GM19468 (cell line): Measurements from ENCODE around the gene MRC2.
"Not testable (repeated sequence)": the region's sequence is repeated elsewhere in the genome, so short reads cannot be mapped to it uniquely, and the experiment has no call there.

Experiments used
- ATAC-seq: cut with Tn5 transposase; IDR thresholded peaks from one replicate; pipeline ENCODE4 v1.9.1; 2021; ENCODE audit warnings: mild to moderate bottlenecking, moderate library complexity, moderate number of reproducible peaks; ENCODE audit not compliant: unreplicated experiment; ENCODE audit errors: extremely low read depth

MRC2 gene

DNA sequence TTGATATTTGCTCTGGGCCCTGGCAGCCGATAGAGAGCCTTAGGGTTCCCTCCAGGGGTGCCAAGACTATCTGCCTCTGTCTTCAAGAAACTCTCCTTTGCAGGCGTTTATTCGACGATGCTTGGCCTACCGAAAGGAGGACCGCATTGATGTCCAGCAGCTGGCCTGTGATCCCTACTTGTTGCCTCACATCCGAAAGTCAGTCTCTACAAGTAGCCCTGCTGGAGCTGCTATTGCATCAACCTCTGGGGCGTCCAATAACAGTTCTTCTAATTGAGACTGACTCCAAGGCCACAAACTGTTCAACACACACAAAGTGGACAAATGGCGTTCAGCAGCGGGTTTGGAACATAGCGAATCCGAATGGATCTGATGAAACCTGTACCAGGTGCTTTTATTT is 15.2 kb upstream of the MRC2 start:
- not testable (repeated sequence) for ATAC-seq

DNA sequence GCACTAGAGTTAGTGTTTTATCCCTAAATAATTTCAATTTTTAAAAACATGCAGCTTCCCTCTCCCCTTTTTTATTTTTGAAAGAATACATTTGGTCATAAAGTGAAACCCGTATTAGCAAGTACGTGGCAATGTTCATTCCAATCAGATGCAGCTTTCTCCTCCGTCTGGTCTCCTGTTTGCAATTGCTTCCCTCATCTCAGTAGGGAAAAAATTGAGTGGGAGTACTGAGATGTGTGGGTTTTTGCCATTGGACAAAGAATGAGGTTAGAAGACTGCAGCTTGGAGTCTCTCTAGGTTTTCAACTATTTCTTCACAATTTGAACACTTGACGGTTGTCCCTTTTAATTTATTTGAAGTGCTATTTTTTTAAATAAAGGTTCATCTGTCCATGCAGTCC is 14.4 kb upstream of the MRC2 start:
- not testable (repeated sequence) for ATAC-seq

DNA sequence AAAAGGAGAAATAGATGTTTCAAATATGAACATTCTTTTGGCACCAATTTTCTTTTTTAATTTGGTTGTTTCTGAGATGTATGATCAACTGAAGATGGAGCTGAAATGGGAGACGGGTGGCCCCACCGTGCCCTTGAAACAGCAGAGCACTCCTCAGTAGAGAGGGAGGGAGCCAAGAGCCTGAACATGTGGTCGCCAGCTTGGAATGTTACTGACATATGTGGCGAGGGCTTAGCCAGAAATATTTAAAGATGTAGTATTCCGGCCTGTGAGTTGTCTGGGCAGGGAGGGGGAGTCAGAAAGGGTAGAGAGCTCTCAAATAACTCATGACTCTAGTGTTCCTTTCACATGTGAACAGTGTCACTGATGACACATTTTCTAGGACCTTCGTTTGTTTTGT is 13.3 kb upstream of the MRC2 start:
- no peak for ATAC-seq

DNA sequence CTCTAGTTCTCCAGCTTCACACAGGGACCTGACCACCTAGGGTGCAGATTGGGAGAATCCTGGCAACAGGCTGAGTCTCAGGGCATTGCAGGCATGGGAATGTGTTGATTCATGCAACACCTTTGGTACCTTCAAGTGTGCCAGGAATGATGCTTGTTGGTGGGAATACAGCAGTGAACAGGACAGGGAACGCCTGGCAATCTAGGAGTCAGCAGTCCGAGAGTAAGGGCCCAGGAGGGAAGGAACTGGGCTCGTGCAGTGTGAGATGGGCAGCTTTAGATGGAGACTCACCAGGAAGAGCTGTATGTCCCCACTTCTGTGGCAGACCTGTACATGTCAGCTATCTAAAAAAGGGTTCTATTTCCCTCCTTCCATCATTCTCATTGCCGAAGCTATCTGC is 12.0 kb upstream of the MRC2 start:
- no peak for ATAC-seq

DNA sequence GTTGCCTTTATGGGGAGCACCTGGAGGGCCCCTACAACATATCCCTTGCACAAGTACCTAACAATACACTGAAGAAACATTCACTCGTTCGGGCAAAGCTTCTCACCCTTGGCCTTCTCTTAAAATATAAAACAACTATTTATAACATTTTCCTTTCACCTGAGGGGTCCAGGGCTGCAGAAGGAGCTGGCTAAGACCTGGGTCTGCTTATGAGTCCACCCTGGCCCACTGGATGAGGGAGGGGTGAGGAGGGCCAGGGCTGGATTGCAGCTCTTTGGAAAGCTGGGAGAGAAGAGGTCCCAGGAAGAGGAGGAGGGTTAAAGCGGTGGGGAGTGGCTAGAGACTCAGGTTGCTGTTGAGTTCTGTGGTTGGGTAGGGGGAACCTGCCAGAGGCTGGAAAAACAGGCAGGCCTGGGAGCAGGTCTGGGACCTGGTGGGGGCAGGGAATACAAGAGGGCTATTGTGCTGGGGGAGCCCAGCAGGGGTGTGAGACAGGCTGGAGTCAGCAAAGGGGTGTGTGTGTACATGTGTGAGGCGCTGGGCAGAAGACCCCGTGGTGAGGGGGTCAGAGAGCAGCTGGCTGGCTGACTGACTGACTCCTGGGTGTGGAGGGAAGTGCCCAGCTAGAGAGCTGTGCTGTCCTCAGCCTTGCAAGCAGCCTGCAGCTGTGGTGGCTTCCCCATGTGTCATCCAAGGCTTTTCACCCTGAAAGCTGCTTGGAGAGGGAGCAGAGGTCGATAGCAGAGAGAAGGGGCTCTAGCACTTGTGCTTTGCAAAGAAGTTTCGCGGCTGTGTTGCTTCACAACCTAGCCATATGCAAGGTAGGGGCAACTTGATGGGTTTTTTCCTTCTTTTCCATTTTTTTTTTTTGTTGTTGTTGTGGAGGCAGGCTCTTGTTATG is 10.2 kb upstream of the MRC2 start:
- ATAC-seq = no peak

DNA sequence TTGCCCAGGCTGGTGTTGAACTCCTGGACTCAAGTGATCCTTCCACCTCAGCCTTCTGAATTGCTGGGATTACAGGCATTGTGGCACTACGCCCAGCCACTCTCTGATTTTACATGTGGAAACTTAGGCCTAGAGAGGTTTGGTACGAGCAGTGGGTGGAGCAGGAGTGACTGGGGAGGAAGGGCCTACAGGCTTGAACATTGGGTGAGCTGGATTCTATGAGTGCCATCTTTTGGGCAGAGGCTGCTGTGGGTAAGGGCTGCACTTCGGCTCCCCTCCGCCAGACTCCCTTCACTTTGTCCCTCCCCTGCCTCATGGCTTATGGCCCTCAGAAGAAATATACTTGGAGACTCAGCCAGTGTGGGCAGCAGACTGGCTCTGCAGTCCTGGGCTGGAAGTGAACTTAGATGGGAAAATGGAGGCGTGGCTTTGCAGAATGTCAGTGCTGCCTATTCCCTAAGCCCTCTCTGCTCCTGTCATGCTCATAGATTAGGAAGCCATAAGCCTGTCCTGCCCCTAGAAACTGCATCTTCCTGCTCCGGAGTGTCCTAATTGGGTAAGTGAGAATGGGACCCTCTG is 9.5 kb upstream of the MRC2 start:
- ATAC-seq = no peak

DNA sequence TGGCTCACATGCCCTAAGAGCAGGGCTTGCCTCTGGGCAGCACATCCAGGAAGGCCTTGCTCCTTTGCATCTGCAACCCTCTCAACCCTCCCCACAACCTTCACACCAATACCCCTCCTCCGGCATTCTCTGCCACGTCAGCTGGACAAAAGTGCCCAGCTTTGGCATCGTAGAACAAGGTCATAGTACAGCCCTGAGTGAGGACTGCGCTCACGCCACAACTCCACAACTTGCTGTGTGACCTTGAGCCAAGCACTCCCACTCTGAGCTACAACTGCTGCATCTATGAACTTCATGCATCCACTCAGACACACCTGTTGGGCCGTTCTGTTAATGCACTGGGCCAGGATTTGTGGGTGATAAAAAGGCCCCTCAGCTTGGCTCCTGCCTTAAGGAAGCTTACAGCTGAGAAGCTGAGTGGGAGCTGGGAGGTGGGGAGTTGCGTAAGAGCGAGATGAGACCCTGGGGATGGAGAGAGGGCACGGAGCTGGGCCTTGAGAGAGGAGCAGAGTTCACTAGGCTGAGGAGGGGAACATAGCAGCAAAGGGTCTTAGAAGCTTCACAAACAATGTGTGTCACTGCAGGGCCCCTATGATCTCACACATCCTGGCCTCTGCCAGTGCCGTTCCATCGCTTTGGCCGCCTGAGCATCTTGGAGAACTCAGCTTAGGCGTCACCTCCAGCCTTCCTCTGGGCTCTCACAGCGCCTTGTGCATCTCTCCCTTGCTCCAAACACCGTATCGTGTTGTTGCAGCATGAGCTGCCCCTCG is 8.6 kb upstream of the MRC2 start:
- ATAC-seq = no peak

DNA sequence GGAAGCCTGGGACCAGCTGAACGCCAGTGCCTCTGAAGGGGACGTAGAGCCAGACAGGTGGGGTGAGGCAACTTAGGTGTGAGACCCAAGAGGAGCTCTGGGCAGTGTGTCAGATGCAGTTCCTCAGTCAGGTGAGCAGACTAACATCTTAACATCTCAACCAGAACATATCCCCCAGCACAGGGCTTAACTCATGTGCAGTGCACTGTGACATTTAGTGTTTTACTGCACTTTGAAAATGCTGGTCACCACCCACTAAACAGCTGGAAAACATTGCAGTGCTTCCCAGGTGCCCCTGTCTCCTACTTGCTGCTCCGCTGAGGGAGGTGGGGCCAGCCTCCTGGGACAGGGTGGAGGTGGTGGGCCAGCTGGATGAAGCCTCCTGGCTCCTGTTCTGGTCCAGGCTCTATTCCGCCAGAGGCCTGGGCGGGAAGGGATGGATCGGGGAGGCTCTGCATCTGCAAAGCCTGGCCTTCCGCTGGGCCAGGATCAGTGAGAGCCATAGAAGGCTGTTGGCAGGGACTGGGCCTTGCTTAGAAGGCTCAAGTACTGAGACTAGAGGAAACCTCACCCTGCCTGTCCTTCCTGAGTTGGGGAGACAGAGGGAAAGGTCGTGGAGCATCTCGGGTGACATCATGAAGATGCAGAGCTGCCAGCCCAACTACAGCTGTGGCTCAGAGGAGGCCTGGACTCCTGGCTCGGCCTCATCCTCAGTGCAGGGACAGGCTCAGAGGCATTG is 7.9 kb upstream of the MRC2 start:
- no peak for ATAC-seq

DNA sequence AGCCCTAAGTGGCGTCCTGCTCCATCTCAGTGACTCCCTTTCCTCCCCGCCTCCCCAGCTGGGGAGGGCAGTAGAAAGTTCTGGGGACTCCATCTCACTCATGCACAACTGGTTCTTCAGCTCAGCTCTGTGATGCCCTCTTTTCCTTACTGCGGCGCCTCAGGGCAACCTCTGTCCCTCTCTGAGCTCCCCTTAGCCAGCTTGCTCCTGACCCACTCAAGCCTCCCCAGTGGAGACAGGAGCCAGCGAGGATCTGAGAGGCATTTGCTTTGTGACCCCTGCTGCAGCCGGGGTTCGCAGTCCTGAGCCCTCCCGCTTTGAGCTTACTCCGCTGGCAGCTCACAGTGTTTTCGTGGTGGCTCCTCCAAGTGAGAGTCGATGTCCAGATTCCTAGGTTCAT is 6.2 kb upstream of the MRC2 start:
- ATAC-seq = no peak

DNA sequence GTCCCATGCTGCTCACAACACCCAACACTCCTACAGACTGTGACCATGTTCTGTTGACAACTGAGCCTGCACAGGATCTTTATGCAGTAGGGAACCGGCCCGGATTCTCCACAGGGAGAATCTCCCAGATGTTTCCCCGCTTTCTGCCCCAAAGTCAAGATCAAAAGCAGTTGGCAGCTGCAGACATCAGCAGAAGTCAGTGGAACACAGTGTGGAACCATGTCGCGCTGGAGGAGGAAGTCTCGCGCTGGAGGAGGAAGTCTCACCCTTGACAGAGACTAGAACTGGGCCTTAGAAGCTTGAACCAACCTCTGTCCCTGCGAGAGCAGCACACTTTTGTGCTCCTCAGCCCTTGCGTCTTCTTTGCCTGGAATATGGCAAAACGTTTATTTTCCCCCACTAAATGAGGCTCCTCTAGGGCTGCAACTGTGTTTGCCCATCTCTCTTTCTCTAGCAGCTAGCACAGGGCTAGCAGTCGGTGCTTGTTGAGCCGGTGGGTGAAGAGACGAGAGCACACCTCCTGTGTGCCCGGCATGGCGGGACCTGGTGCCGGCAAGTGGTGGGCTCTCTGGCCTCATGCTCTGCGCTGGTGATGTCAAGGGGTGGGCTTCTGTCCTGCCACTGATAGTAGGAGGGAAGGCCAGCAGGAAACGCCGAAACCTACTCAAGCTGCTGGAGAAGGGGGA is 2.1 kb upstream of the MRC2 start:
- ATAC-seq = no peak

DNA sequence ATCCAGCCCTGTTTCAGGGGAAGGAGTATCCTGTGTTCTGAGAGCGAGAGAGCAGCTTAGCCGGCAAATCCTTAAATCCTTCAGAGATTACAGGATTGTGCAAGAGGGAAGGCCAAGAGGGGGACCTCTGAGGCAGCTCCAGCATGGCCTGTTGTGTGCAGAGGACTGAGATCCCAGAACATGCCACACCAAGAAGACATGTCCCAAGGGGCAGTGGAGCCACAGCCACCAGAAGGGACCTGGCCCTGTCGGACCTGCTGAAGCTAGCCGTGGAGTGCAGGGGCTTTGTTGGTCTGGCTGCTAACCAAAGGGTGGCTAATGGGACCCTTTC is 1.6 kb upstream of the MRC2 start:
- ATAC-seq = no peak

DNA sequence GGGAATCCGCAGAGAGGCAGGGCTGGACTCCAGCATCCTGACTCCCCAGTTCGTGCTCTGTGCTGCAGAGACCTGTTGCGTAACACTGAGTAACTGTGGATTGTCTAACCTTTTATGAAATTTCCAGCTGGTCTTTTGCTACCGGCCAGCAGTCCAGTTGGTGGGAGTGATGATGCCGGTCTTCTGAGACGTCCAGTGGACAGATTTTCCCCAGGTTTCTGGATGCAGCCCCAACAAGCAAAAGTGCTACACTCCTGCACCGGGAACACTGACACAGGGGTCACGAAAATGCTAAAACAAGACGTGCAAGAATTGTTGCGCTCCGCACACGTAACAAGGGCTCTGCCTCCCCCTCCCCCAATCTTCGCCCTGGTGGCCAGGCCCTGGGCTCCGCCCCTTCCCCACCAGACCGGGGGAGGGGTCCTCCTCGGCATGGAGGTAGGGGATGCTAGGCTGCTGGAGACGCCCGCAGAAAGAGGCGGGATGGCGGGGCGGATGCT is 701 bp upstream of the MRC2 start:
- ATAC-seq = no peak

DNA sequence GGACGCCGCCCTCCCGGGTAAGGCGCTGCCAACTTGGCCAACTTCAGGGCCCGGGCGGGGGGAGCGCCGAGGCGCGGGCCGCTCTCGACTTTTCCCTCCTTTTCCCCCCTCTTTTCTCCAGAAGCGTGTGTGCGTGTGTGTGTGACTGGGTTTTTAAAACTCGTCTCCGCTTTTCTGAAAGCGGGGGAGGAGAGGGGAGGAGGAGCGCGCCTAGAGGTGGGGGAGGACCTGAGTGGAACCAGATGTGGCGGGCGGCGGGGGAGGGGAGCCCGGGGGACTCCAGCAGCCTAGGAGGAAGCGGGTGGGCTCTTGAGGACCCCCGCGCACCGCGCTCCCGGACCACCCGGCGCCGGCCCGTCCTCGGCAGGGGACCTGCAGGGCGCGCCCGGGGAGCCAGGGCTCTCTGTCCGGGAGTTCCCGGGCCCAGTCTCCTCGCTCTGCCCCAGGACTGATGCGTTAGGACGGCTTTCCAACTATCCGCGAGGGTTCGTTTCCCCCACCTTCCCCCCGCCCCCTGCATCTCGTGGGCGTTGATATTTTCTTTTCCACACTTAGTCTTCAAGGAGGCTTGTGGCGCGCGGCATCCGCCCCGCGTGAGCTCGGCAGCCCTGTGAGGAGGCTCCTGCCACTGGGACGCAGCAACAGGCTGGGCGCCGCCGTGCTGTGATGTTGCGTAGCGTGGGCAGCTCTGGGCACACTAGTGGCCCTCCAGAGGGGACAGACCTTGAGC is 599 bp downstream of the MRC2 start:
- no peak for ATAC-seq

DNA sequence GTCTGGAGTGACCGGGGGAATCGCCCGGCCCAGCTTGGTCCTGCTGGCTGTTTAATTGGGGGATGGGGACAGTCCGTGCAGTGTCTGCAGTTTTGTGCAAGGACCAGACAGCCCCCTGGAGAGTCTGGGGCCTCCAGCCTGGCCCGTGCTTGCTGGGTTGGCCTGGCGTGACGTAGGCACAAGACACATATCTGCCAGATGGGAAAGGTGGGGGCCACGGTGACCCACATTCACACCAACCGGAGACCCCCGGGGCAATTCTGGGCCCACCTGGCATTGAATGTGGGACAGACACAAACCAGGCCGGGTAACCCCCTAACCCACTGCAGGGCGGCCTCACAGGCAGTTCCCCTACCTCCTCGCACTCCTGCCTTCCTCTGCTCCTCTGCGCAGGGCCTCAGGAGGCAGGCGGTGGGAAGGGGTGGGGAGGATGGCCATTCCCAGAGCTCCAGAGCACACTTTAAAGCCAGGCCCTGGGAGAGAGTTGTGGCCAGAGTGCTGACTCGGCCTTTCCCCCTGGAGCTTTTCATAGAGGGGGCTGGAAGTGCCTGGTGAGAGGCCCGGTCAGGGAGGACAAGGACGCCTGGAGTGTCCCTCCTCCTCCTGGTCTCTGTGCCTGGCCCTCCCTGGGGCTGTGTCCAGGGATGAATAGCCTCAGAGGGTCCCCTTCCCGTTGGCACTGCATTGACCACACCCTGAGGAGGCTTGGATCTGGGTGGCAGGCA is 1.5 kb downstream of the MRC2 start:
- no peak for ATAC-seq

DNA sequence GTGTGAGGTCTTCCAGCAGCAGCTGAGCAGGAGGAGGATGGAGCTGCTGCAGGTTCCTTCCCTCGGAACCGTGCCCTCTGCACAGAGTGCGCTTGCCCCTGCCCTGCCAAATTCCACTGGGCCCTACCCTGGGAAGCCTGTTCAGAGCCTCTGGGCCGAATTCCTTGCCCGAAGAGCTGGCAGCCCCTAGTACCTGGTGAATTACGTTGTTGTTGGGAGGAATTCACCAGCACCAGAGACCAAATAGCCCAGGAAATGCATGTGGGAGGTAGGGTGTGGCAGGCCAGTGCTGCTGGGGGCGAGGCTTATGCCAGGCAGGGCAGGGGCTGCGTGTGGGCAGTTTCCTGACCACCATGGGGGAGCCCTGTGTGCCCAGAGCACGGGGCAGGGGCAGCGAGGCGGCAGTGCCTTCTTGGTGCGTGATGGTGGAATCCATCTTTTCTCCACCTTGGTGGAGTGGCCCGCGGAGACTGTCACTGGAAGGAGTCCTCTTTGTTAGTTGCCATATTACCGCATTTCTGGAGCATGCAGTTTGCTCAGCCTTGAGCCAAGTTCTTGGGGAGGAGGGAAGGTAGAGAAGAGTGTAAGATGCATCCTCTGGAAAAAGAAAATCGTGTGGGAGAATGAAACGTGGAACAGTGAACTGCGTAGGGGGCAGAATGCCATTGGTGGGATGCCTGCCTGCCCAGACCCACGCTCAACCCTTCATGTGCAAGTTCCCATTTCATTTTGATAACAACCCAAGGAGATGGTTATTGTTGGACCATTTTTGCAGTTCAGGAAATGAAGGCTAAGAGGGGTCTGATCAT is 2.3 kb downstream of the MRC2 start:
- no peak for ATAC-seq

DNA sequence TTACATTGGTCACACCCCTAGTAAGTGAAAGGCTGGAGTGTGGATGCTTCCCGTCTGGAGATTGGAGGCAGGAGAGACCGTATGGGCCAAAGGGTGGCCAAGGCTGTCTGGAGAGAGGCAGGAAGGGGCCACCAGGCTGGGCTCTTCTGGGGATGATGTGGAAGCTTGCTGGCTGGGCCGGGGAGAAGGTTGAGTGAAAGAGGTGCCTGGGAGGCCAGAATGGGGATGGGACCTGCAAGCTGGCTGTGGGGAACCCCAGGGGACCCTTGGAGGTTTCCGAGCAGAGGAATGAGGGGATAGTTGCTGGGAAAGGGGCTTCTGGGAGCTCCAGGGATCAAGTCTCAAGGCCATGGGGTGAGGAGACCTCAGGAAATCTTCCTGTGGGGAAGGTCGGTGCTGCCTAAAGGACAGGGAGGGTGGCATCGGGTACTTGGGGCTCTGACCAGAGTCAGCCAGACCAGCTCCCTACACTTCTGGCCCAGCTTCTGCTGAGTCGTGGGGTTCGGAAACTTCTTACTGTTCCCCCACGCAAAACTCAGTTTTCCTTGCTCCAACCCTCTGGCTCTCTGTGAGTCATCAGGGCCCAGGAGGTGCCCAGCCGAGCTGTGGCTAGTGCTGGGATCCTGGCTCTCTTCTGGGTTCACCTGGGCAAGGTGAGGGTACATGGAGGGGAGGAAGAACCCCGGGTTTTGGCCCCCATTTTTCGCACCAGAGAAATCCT is 3.1 kb downstream of the MRC2 start:
- ATAC-seq = no peak
